Small intestine (tissue), 7 donors: ENCODE data around the gene ZNF766. TPM values are rescaled to one million over a fixed set of nuclear protein-coding genes. Genes with fewer than 3 reads are reported as not detected.
"Not testable (repeated sequence)": the region's sequence is repeated elsewhere in the genome, so short reads cannot be mapped to it uniquely, and the experiment has no call there.

Source experiments
- DNase-seq, 2 donors: peaks; one replicate each; pipeline versions ENCODE4 v3.0.0 to v3.0.0-alpha.2; 2013
- FAIRE-seq: peaks from 2 replicates; lab custom pipeline; 2012; peaks lifted over from hg19 to GRCh38; lab: Jason Lieb, UNC
- H3K27ac ChIP-seq, 3 donors: one replicate each; pipeline ENCODE4 v1.5.1; 2013; ENCODE audit warnings: low read length in 2 of 3, mild to moderate bottlenecking in 2 of 3, control low read depth in 1 of 3, inconsistent platforms in 1 of 3, low read depth in 1 of 3, moderate library complexity in 1 of 3
- H3K27me3 ChIP-seq, 3 donors: one replicate each; pipeline ENCODE4 v1.6.1; 2013; ENCODE audit warnings: low read length in 3 of 3, inconsistent platforms in 1 of 3; ENCODE audit not compliant: control insufficient read depth in 3 of 3, insufficient read depth in 3 of 3
- H3K36me3 ChIP-seq, 3 donors: one replicate each; pipeline ENCODE4 v1.6.1; 2013; ENCODE audit warnings: low read length in 3 of 3, inconsistent platforms in 1 of 3, low read depth in 1 of 3, mild to moderate bottlenecking in 1 of 3, moderate library complexity in 1 of 3; ENCODE audit not compliant: control insufficient read depth in 3 of 3, insufficient read depth in 2 of 3
- H3K4me1 ChIP-seq, 3 donors: one replicate each; pipeline ENCODE4 v1.6.1; 2013; ENCODE audit warnings: low read length in 2 of 3, inconsistent platforms in 1 of 3, low read depth in 1 of 3, mild to moderate bottlenecking in 1 of 3, moderate library complexity in 1 of 3; ENCODE audit not compliant: control insufficient read depth in 3 of 3, insufficient read depth in 2 of 3
- H3K4me3 ChIP-seq, 3 donors: one replicate each; pipeline ENCODE4 v1.5.1; 2013; ENCODE audit warnings: low read length in 3 of 3, control low read depth in 1 of 3, inconsistent platforms in 1 of 3, low read depth in 1 of 3, mild to moderate bottlenecking in 1 of 3, moderate library complexity in 1 of 3
- H3K9me3 ChIP-seq, 2 donors: one replicate each; pipeline ENCODE4 v1.6.1; 2013; ENCODE audit warnings: low read depth in 1 of 2, low read length in 1 of 2; ENCODE audit not compliant: control insufficient read depth in 2 of 2, insufficient read depth in 1 of 2
- WGBS, 3 donors: extraction: QIAGEN DNeasy Blood & Tissue Kit; methylation state at CpG; one replicate each; pipeline ENCODE4 v1.1.7; 2013; 5-methylcytosine and 5-hydroxymethylcytosine counted together
- polyA plus RNA-seq, 4 donors: library from polyadenylated mRNA; stranded (reverse) in 3 of 4; unstranded in 1 of 4; fragments of 200-250 nt in 3 of 4; fragments of 120-200 nt in 1 of 4; gene quantifications; one replicate each; pipeline versions ENCODE4 v1.2.1 to v1.2.3, GENCODE V29; 2013
- donor health status: healthy with polysubstance abuse.
- donor health status: control.
- donor health status: control.
- donor health status: Bipolar disorder and iron deficiency.
- donor health status: healthy.

The ZNF766 gene
- polyA plus RNA-seq, 4 donors, result 1.8 to 13.3 (median 3.1) TPM

- H3K27me3 ChIP-seq, result no peaks in the 10 kb centered on the region
- H3K36me3 ChIP-seq, result no peaks in the 10 kb centered on the region
- no peaks in the 10 kb centered on the region for H3K4me1 ChIP-seq
- peaks cover 0 to 3% of the 10 kb centered on the region in 2 donors for H3K9me3 ChIP-seq
- DNase-seq (peak; percentile 35 to 66), FAIRE-seq (no peak)
- H3K27ac ChIP-seq, result no peak overlapping the region
- 11 to 25% (median 15%) methylated on average over 6 of the region's 6 CpGs for WGBS, 3 donors
- H3K4me3 ChIP-seq, result no peak overlapping the region
Observed at GRCh38 chr19:52248241-52248640, 21.1 kb upstream of the ZNF766 start.

DNA sequence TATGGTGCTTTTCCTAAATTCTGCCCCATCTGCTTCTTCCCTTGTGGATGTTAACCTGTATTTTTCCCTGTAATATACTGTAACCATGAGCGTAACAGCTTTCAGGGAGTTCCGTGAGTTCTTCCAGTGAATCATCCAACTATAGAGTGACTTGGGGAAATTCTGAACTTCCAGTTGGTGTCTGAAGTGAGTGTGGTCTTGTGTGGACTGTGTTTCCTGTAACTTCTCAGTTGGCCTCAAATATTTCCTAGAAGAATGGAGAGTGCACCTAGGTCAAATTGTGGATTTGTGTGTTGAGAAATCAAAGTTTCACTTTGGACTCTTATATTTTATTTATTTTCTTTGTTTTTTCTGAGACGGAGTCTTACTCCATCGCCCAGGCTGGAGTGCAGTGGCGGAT lies 11.0 kb upstream of the ZNF766 start:
- no peak overlapping the region for H3K27ac ChIP-seq
- no peaks in the 10 kb centered on the region for H3K36me3 ChIP-seq
- no peaks in the 10 kb centered on the region for H3K4me1 ChIP-seq
- DNase-seq, result no peak
- no peak overlapping the region for H3K4me3 ChIP-seq
- H3K27me3 ChIP-seq, result no peaks in the 10 kb centered on the region
- 92 to 98% (median 96%) methylated on average over 5 of the region's 5 CpGs for WGBS, 3 donors
- FAIRE-seq, result no peak
- H3K9me3 ChIP-seq, result peaks cover 0 to 7% of the 10 kb centered on the region in 2 donors

- not testable (repeated sequence) for H3K27me3 ChIP-seq, H3K9me3 ChIP-seq, DNase-seq, H3K4me3 ChIP-seq, H3K36me3 ChIP-seq, H3K4me1 ChIP-seq, H3K27ac ChIP-seq, FAIRE-seq
- 80 to 88% (median 85%) methylated on average over 6 of the region's 6 CpGs for WGBS, 3 donors
Observed at GRCh38 chr19:52265556-52265955, 3.8 kb upstream of the ZNF766 start.

- Histone ChIP-seq H3K27me3 (no peaks in the 10 kb centered on the region), H3K4me3 (peak overlapping the region; percentile 88 to 100 (median 92)), H3K27ac (peak overlapping the region; percentile 91 to 100 (median 100)), H3K4me1 (peaks cover 0 to 5% (median 0%) of the 10 kb centered on the region in 3 donors), H3K36me3 (peaks cover 0 to 19% (median 0%) of the 10 kb centered on the region in 3 donors), H3K9me3 (peaks cover 0 to 34% of the 10 kb centered on the region in 2 donors)
- DNase-seq, result no peak
- WGBS, 3 donors, result 8 to 10% (median 8%) methylated on average over 11 of the region's 11 CpGs
- FAIRE-seq, result no peak
Observed at GRCh38 chr19:52270266-52270885, 989 bp downstream of the ZNF766 start.

DNA sequence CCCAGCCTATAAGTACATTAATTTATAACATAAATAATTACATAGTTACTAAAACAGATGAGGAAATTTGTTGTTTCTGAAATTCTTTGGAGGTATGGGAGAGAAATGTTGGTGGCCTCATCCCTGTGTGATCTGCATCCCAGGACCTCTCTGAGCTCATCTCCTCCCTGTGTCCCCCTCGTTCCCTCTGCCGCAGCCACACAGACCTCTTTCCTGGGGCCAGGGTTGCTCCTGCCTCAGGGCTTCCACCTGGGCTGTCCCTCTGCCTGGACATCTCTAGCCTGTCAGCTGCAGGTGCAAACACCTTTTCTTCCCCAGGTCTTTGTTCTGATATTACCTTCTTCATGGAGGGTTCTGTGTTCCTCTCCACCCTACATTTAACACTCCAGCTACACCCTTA lies 3.9 kb downstream of the ZNF766 start:
- H3K27me3 ChIP-seq, result no peaks in the 10 kb centered on the region
- no peak overlapping the region for H3K27ac ChIP-seq
- H3K4me1 ChIP-seq, result peaks cover 0 to 5% (median 0%) of the 10 kb centered on the region in 3 donors
- H3K36me3 ChIP-seq, result peaks cover 0 to 31% (median 2%) of the 10 kb centered on the region in 3 donors
- no peak overlapping the region for H3K4me3 ChIP-seq
- H3K9me3 ChIP-seq, result peaks cover 0 to 51% of the 10 kb centered on the region in 2 donors
- 95 to 100% (median 97%) methylated on average over 2 of the region's 2 CpGs for WGBS, 3 donors
- DNase-seq, result no peak
- no peak for FAIRE-seq

GRCh38 chr19:52274191-52274590 lies 4.8 kb downstream of the ZNF766 start:
- no peaks in the 10 kb centered on the region for H3K27me3 ChIP-seq
- no peak for DNase-seq
- peaks cover 0 to 54% of the 10 kb centered on the region in 2 donors for H3K9me3 ChIP-seq
- 83 to 98% (median 88%) methylated on average over 5 of the region's 5 CpGs for WGBS, 3 donors
- no peak overlapping the region for H3K4me3 ChIP-seq
- H3K4me1 ChIP-seq, result peaks cover 0 to 2% (median 0%) of the 10 kb centered on the region in 3 donors
- H3K27ac ChIP-seq, result no peak overlapping the region
- FAIRE-seq, result no peak
- H3K36me3 ChIP-seq, result peaks cover 0 to 33% (median 2%) of the 10 kb centered on the region in 3 donors

DNA sequence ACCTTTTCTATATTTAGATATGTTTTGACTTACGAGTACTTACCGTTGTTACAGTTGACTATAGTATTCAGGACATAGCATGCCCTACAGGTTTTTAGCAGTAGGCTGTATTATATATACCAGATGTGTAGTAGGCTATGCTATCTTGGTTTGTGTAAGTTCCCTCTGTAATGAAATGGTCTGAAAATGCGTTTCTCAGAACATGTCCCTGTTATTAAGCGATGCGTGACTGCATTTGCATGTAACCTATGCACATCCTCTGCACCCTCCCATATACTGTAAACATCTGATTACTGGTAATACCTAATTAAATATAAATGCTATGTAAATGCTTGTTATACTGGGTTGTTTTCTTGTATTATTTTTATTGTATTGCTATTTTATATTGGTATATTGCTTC lies 6.6 kb downstream of the ZNF766 start:
- Histone ChIP-seq H3K4me3 (no peak overlapping the region), H3K9me3 (peaks cover 0 to 65% of the 10 kb centered on the region in 2 donors), H3K36me3 (peaks cover 0 to 34% (median 2%) of the 10 kb centered on the region in 3 donors), H3K4me1 (no peaks in the 10 kb centered on the region), H3K27me3 (no peaks in the 10 kb centered on the region), H3K27ac (no peak overlapping the region)
- WGBS, 3 donors, result 90 to 97% (median 93%) methylated on average over 5 of the region's 5 CpGs
- FAIRE-seq (no peak), DNase-seq (no peak)

GRCh38 chr19:52277471-52277870 lies 8.1 kb downstream of the ZNF766 start:
- H3K9me3 ChIP-seq, result peaks cover 0 to 71% of the 10 kb centered on the region in 2 donors

More at GRCh38 chr19:52277471-52277870, 8.1 kb downstream of the ZNF766 start:
- FAIRE-seq (no peak), DNase-seq (no peak)
- Histone ChIP-seq H3K27ac (no peak overlapping the region), H3K4me1 (no peaks in the 10 kb centered on the region), H3K4me3 (no peak overlapping the region), H3K36me3 (peaks cover 0 to 36% (median 5%) of the 10 kb centered on the region in 3 donors), H3K27me3 (no peaks in the 10 kb centered on the region)
- 92 to 95% (median 93%) methylated on average over 6 of the region's 6 CpGs for WGBS, 3 donors
